22Rv1 (cell line): ENCODE results near the gene NR4A3.

Experiments
- H3K27ac ChIP-seq: fragments of 450-650 bp; 2 replicates; pipeline ENCODE4 v1.5.1; 2017
- CTCF ChIP-seq: fragments of 450-650 bp; IDR thresholded peaks from 2 replicates; pipeline ENCODE4 v1.5.1; 2017; ENCODE audit warnings: mild to moderate bottlenecking
- ZFX ChIP-seq: fragments of 450-650 bp; IDR thresholded peaks from 2 replicates; pipeline ENCODE4 v1.6.1; 2017; ENCODE audit warnings: antibody characterized with exemption, borderline replicate concordance

The NR4A3 gene

GRCh38 chr9:99911600-99911999 lies 89.9 kb downstream of the NR4A3 start:
- TF ChIP-seq ZFX (no peak), CTCF (no peak)
- no peak overlapping the region for H3K27ac ChIP-seq
